AG10803 (cell line): Measurements from ENCODE around the gene GTF2IRD2.
"Not testable (repeated sequence)": the region's sequence is repeated elsewhere in the genome, so short reads cannot be mapped to it uniquely, and the experiment has no call there.

Source experiments
- DNase-seq: peaks from one replicate; pipeline ENCODE4 v3.0.0; 2010; ENCODE audit warnings: low read depth
- H3K4me3 ChIP-seq: 2 replicates; pipeline ENCODE4 v1.5.1; 2011; ENCODE audit warnings: mild to moderate bottlenecking, low read length, control low read depth

GTF2IRD2 gene

GRCh38 chr7:74789200-74789736 lies 62.1 kb downstream of the GTF2IRD2 start:
- not testable (repeated sequence) for H3K4me3 ChIP-seq, DNase-seq

- H3K4me3 ChIP-seq: peak overlapping the region; percentile 37
- peak; percentile 80 for DNase-seq
Measured at GRCh38 chr7:74788369-74789150, 62.8 kb downstream of the GTF2IRD2 start.

- not testable (repeated sequence) for DNase-seq, H3K4me3 ChIP-seq
Measured at GRCh38 chr7:74783595-74783994, 67.8 kb downstream of the GTF2IRD2 start.

GRCh38 chr7:74781746-74782145 lies 69.7 kb downstream of the GTF2IRD2 start:
- DNase-seq, H3K4me3 ChIP-seq: not testable (repeated sequence)

GRCh38 chr7:74779053-74779452 lies 72.4 kb downstream of the GTF2IRD2 start:
- not testable (repeated sequence) for H3K4me3 ChIP-seq, DNase-seq

- not testable (repeated sequence) for DNase-seq, H3K4me3 ChIP-seq
Measured at GRCh38 chr7:74775111-74775510, 76.3 kb downstream of the GTF2IRD2 start.

- H3K4me3 ChIP-seq, DNase-seq: not testable (repeated sequence)
Measured at GRCh38 chr7:74773760-74774750, 77.3 kb downstream of the GTF2IRD2 start, which contains the start of gene NCF1. NCF1 (plus strand) TSS chr7:74774011; CDS start chr7:74774032, 21 bp downstream.

GRCh38 chr7:74772093-74772492 lies 79.3 kb downstream of the GTF2IRD2 start:
- DNase-seq: not testable (repeated sequence)

GRCh38 chr7:74770062-74770461 lies 81.3 kb downstream of the GTF2IRD2 start:
- DNase-seq, H3K4me3 ChIP-seq: not testable (repeated sequence)

More at GRCh38 chr7:74772093-74772492, 79.3 kb downstream of the GTF2IRD2 start:
- not testable (repeated sequence) for H3K4me3 ChIP-seq

GRCh38 chr7:74766991-74767390 lies 84.4 kb downstream of the GTF2IRD2 start:
- not testable (repeated sequence) for H3K4me3 ChIP-seq, DNase-seq

- not testable (repeated sequence) for H3K4me3 ChIP-seq, DNase-seq
Measured at GRCh38 chr7:74766509-74766908, 84.9 kb downstream of the GTF2IRD2 start.

- DNase-seq: not testable (repeated sequence)
Measured at GRCh38 chr7:74765205-74765918, 86.0 kb downstream of the GTF2IRD2 start.

GRCh38 chr7:74758982-74759381 lies 92.4 kb downstream of the GTF2IRD2 start:
- DNase-seq, H3K4me3 ChIP-seq: not testable (repeated sequence)

More at GRCh38 chr7:74765205-74765918, 86.0 kb downstream of the GTF2IRD2 start:
- not testable (repeated sequence) for H3K4me3 ChIP-seq

- not testable (repeated sequence) for H3K4me3 ChIP-seq, DNase-seq
Measured at GRCh38 chr7:74758268-74758667, 93.1 kb downstream of the GTF2IRD2 start.

GRCh38 chr7:74756673-74757072 lies 94.7 kb downstream of the GTF2IRD2 start:
- not testable (repeated sequence) for H3K4me3 ChIP-seq, DNase-seq

- not testable (repeated sequence) for H3K4me3 ChIP-seq, DNase-seq
Measured at GRCh38 chr7:74753921-74754482, 97.4 kb downstream of the GTF2IRD2 start.
